GM12878 (cell line): ENCODE data around the gene AKT1. TPM values are rescaled to one million over a fixed set of nuclear protein-coding genes. Genes with fewer than 3 reads are reported as not detected.

ENCODE experiments used
- ATAC-seq: fragments of 200-7000 bp; cut with Tn5 transposase; 3 replicates; pipeline ENCODE4 v1.9.1; 2020; ENCODE audit warnings: mild to moderate bottlenecking, moderate library complexity
- BruUV-seq: library from RNA; stranded (reverse); fragments of 400-500 nt; replicated peaks from 2 replicates; lab custom pipeline; 2021; lab: Mats Ljungman, UMichigan
- CTCF ChIA-PET: fragments of 300-600 bp; sonication (Branson Sonifier 250); formaldehyde crosslinking; extraction: SDS; loops from one replicate; lab custom pipeline; 2021; ENCODE audit warnings: inconsistent platforms; lab: Yijun Ruan, JAX
- POLR2A ChIA-PET: fragments of 350-600 bp; formaldehyde crosslinking; extraction: SDS; loops from one replicate; lab custom pipeline; 2021; ENCODE audit warnings: inconsistent platforms; lab: Charles Lee
- RAD21 ChIA-PET: fragments of 300-600 bp; sonication (Branson Sonifier 250); formaldehyde crosslinking; loops from one replicate; lab custom pipeline; 2023; ENCODE audit warnings: antibody characterized with exemption; ENCODE audit not compliant: unreplicated experiment; lab: Charles Lee
- SMC1A ChIA-PET: fragments of 300-600 bp; sonication (Branson Sonifier 250); formaldehyde crosslinking; loops from one replicate; lab custom pipeline; 2023; ENCODE audit not compliant: unreplicated experiment, uncharacterized antibody; lab: Charles Lee
- DNase-seq: peaks from one replicate; pipeline ENCODE4 v3.0.0-alpha.2; 2011; ENCODE audit warnings: low read depth, low spot score
- FAIRE-seq: peaks from 3 replicates; lab custom pipeline; 2011; peaks lifted over from hg19 to GRCh38; lab: Jason Lieb, UNC
- H2AFZ ChIP-seq: 2 replicates; pipeline ENCODE4 v1.6.0; 2011; ENCODE audit warnings: low read depth, low read length, control low read depth; ENCODE audit not compliant: control insufficient read depth
- H3K27ac ChIP-seq: 2 replicates; pipeline ENCODE4 v1.5.1; 2011; ENCODE audit warnings: control low read depth; ENCODE audit not compliant: control insufficient read depth, insufficient read depth
- H3K27me3 ChIP-seq, 2 experiments: replicated peaks in 1 of 2; 2 replicates each; pipeline versions ENCODE4 v1.6.0 to v1.6.1; 2011; ENCODE audit warnings: low read length in 1 of 2; ENCODE audit not compliant: control insufficient read depth in 2 of 2, insufficient read depth in 2 of 2
- H3K36me3 ChIP-seq, 2 experiments: 2 replicates each; pipeline ENCODE4 v1.5.1; 2011; ENCODE audit warnings: low read length in 1 of 2; ENCODE audit not compliant: control insufficient read depth in 2 of 2, insufficient read depth in 2 of 2
- H3K4me1 ChIP-seq: 2 replicates; pipeline ENCODE4 v1.6.1; 2011; ENCODE audit warnings: mild to moderate bottlenecking, low read length, moderate library complexity, mixed read lengths; ENCODE audit not compliant: control insufficient read depth, insufficient read depth
- H3K4me2 ChIP-seq: 2 replicates; pipeline ENCODE4 v1.6.0; 2011; ENCODE audit warnings: control low read depth; ENCODE audit not compliant: control insufficient read depth, insufficient read depth
- H3K4me3 ChIP-seq: fragments of 200-600 bp; sonication (generic); 2 replicates; pipeline ENCODE4 v1.5.1; 2016
- H3K79me2 ChIP-seq: 2 replicates; pipeline ENCODE4 v1.6.0; 2011; ENCODE audit warnings: low read length; ENCODE audit not compliant: control insufficient read depth, insufficient read depth
- H3K9ac ChIP-seq: 2 replicates; pipeline ENCODE4 v1.8.0; 2011; ENCODE audit warnings: low read length, control low read depth, mixed read lengths; ENCODE audit not compliant: control insufficient read depth, insufficient read depth
- H3K9me3 ChIP-seq: replicated peaks from 3 replicates; pipeline ENCODE4 v1.5.1; 2011; ENCODE audit warnings: mild to moderate bottlenecking, low read length; ENCODE audit not compliant: control insufficient read depth, insufficient read depth
- H4K20me1 ChIP-seq: 2 replicates; pipeline ENCODE4 v1.6.0; 2011; ENCODE audit not compliant: control insufficient read depth, insufficient read depth
- ATF3 ChIP-seq: IDR thresholded peaks from 2 replicates; pipeline ENCODE4 v1.6.1; 2011; ENCODE audit warnings: low read depth, mild to moderate bottlenecking, low read length, moderate library complexity, borderline replicate concordance; ENCODE audit errors: extremely low read depth
- BCL3 ChIP-seq: IDR thresholded peaks from 2 replicates; pipeline ENCODE4 v1.6.1; 2011; ENCODE audit warnings: borderline replicate concordance, low read depth, mild to moderate bottlenecking, moderate library complexity, low read length; ENCODE audit not compliant: insufficient read depth, poor library complexity, severe bottlenecking
- CBX5 ChIP-seq: sonication (generic); IDR thresholded peaks from 2 replicates; pipeline ENCODE4 v1.6.1; 2016; ENCODE audit warnings: low read depth, moderate library complexity, mild to moderate bottlenecking, inconsistent platforms
- RELA ChIP-seq: fragments of 450-650 bp; IDR thresholded peaks from 2 replicates; pipeline ENCODE4 v1.8.0; 2014; ENCODE audit warnings: borderline replicate concordance; ENCODE audit not compliant: partially characterized antibody
- REST ChIP-seq: IDR thresholded peaks from 2 replicates; pipeline ENCODE4 v1.6.1; 2012; ENCODE audit warnings: mild to moderate bottlenecking, low read depth, low read length
- SKIL ChIP-seq: fragments of 450-650 bp; IDR thresholded peaks from 2 replicates; pipeline ENCODE4 v1.6.1; 2017; ENCODE audit warnings: mild to moderate bottlenecking, low read depth, inconsistent platforms; ENCODE audit not compliant: poor library complexity, severe bottlenecking
- SMARCA5 ChIP-seq: fragments of 450-650 bp; IDR thresholded peaks from 2 replicates; pipeline ENCODE4 v1.6.1; 2017; ENCODE audit warnings: mild to moderate bottlenecking
- SPI1 ChIP-seq: IDR thresholded peaks from 2 replicates; pipeline ENCODE4 v1.6.1; 2011; ENCODE audit warnings: low read depth, mild to moderate bottlenecking, low read length, moderate library complexity, borderline replicate concordance; ENCODE audit not compliant: insufficient read depth
- TCF3 ChIP-seq: IDR thresholded peaks from 2 replicates; pipeline ENCODE4 v1.6.1; 2012; ENCODE audit warnings: low read depth, mild to moderate bottlenecking, low read length, borderline replicate concordance; ENCODE audit not compliant: insufficient read depth
- ZNF384 ChIP-seq: IDR thresholded peaks from 2 replicates; pipeline ENCODE4 v1.6.1; 2012; ENCODE audit warnings: low read depth, mild to moderate bottlenecking, low read length, improper control_type of control experiment, borderline replicate concordance
- WGBS: methylation state at CpG from one replicate; pipeline ENCODE4 v1.1.6; 2016; ENCODE audit warnings: low lambda C conversion rate; ENCODE audit not compliant: insufficient replicate concordance, insufficient coverage; ENCODE audit errors: missing lambda C conversion rate; 5-methylcytosine and 5-hydroxymethylcytosine counted together
- in situ Hi-C: fragments of 300-500 bp; cut with MboI; formaldehyde crosslinking; loops from 9 replicates; pipeline ENCODE4 v1.14.3; 2018; ENCODE audit warnings: mixed read lengths
- intact Hi-C: fragments of 100-400 bp; cut with micrococcal nuclease; formaldehyde crosslinking; loops from one replicate; pipeline ENCODE4 v1.14.2; 2022; ENCODE audit not compliant: unreplicated experiment
- polyA plus RNA-seq, 11 experiments: library from polyadenylated mRNA; depleted of rRNA in 4 of 11; unstranded in 6 of 11; stranded (reverse) in 5 of 11; fragments of >200 nt; fragmentation: Nextera tagmentation in 4 of 11; fragmentation: Illumina TruSeq in 1 of 11; extraction: Ambion mirVana in 4 of 11; extraction: Trizol in 1 of 11; gene quantifications; 1 replicate in 1 of 11; 2 replicates in 10 of 11; pipeline versions ENCODE4 v1.2.1 to v1.2.3, GENCODE V29; 2011 to 2016; ENCODE audit warnings: inconsistent platforms in 2 of 11, missing spikeins in 2 of 11, low read depth in 1 of 11
- total RNA-seq, 4 experiments: library from RNA; depleted of rRNA in 3 of 4; stranded (reverse); fragments of >200 nt in 3 of 4; fragmentation: Illumina TruSeq in 1 of 4; extraction: Trizol in 1 of 4; gene quantifications; 2 replicates each; pipeline versions ENCODE4 v1.2.1 to v1.2.3, GENCODE V29; 2013 to 2021

Gene AKT1
- total and polyA plus RNA-seq, 10 of the 15 experiments (the other 5 are each of a cell fraction or from before 2014, with no cell fraction given), result 0.63 to 110 (median 58.9) TPM

GRCh38 chr14:104757238-104757585 lies 38.3 kb downstream of the AKT1 start (continued):
- TF ChIP-seq REST, result no peak

GRCh38 chr14:104756477-104757237 lies 38.9 kb downstream of the AKT1 start:
- WGBS, result 84% methylated on average over 27 of the region's 27 CpGs
- peaks cover 31% of the 10 kb centered on the region for H3K79me2 ChIP-seq
- no peak for DNase-seq
- no peak for TF ChIP-seq SMARCA5
- TF ChIP-seq SPI1, result peak; percentile 28; the same call in 1 of the 2 replicates
- TF ChIP-seq SKIL, result no peak
- 0 out of 2 replicates have a peak, but pooled peaks have one; percentile 67 for TF ChIP-seq TCF3
- no peak for TF ChIP-seq ATF3
- TF ChIP-seq BCL3, result peak; percentile 97
- TF ChIP-seq ZNF384, result no peak
- no peak for TF ChIP-seq CBX5
- no peak for TF ChIP-seq RELA

More at GRCh38 chr14:104756477-104757237, 38.9 kb downstream of the AKT1 start:
- H4K20me1 ChIP-seq, result no peaks in the 10 kb centered on the region
- in situ Hi-C loops (no loop called here), intact Hi-C loops (no loop called here)
- ChIA-PET CTCF (interaction anchor here (0.9 kb wide), 1 partner anchor 69 kb away, joined by 3 read pairs; no protein-coding TSS in a partner anchor), RAD21 (no interaction called here), POLR2A (no interaction called here), SMC1A (interaction anchor here (1.0 kb wide), 1 partner anchor 111 kb away, joined by 3 read pairs; no protein-coding TSS in a partner anchor)
- H3K9ac ChIP-seq, result peak overlapping the region; percentile 15; the same call in 1 of the 2 replicates
- no peak overlapping the region for H3K27ac ChIP-seq
- FAIRE-seq (no peak), ATAC-seq (no peak)
- H3K4me3 ChIP-seq, result 0 out of 2 replicates have a peak overlapping the region, but pooled peaks have one; percentile 27
- H3K4me2 ChIP-seq, result peak overlapping the region; percentile 44
- no peaks in the 10 kb centered on the region for H3K9me3 ChIP-seq
- H3K27me3 ChIP-seq, result no peaks in the 10 kb centered on the region
- H3K4me1 ChIP-seq, result peaks cover 17% of the 10 kb centered on the region
- no TSS peak for BruUV-seq
- peaks cover 2 to 18% of the 10 kb centered on the region in 2 experiments; a peak in 3 of 4 replicates for H3K36me3 ChIP-seq
- H2AFZ ChIP-seq, result no peak overlapping the region
